ENCODE results near the gene SEPTIN14.
A peak's percentile ranks its signal among the peaks of the same experiment; 100 is the strongest.
"Not testable (repeated sequence)": the region's sequence is repeated elsewhere in the genome, so short reads cannot be mapped to it uniquely, and the experiment has no call there.

The SEPTIN14 gene

DNA sequence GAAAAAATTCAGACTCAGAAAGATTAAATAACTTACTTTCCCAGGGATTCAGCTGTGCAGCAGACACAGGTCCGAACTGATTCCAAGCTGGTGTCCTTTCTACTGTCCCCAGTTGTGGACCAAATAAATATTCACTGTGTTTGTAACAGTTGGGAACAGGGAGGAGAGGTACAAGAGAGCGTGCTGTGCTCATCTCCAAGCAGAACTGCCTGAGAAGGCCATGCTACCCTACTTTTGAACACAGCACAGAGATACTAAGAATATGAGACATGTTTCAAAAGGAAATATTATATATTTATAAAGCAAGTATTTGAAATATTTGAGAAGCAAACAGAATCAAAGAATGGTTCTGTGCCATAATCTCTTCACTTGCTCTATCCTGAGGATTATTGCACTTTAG is at the start of gene SEPTIN14:
TSS of gene SEPTIN14 (minus strand) at position 101 of the 400 bp plus-strand sequence. CDS start 756 bp downstream, outside the sequence.
- DNase-seq = not testable (repeated sequence)

DNA sequence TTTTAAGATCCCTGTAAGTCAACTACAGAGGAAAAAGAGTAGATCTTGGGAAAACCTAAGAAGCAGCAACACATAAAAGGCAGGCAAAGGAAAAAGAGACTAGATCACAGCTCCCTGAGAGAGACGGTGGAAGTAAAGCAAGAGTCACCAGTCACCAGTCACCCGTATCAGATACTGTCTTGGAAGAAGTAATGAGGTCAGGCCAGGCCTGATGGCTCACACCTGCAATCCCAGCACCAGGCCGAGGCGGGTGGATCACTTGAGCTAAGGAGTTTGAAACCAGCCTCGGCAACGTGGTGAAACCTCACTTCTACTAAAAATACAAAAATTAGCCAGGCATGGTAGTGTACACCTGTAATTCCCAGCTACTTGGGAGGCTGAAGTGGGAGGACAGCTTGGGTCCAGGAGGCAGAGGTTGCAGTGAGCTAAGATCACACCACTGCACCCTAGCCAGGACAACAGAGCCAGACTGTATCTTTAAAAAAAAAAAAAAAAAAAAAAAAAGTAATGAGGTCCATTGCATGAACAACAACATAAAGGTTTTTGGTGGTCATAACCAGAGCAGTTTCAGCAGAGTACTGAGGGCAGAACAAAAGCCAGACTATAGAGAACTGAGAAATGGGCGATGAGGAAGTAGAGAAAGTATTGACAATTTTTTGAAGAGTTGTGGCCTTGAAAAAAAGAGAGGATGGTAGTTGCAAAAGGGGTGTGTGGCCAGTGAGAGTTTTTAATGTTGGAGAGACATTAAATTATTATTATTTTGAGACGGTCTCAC is 41.6 kb upstream of the SEPTIN14 start:
- no peak for DNase-seq

GRCh38 chr7:55901059-55901458 is 38.5 kb upstream of the SEPTIN14 start:
- not testable (repeated sequence) for DNase-seq

DNA sequence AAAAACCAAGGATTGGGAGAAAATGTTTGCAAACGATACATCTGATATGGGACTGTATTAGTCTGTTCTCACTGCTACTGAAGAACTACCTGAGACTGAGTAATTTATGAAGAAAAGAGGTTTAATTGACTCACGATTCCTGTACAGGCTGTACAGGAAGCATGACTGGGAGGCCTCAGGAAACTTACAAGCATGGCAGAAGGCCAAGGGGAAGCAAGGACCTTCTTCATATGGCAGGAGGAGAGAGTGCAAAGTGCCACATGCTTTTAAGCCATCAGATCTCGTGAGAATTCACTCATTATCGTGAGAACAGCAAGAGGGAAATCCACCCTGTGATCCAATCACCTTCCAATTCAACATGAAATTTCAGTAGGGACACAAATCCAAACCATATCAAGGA is 35.7 kb upstream of the SEPTIN14 start:
- no peak for DNase-seq

DNA sequence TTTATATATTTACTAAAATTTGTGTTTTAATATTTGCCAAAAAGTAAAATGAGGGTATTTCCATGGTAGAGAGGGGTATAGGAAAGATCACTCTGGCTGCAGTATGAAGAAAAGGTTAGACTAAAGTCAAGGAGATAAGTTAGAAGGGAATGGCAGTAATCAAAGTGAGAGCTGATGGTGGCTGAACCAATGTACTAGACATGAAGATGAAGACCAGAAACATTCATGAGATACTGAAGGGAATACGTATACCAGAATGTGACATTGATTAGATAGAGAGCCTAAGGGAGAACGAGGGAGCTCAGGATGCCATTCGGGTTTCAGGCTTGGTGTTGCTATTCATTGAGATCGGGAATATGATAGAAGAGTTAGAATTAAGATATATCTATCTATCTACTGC is 32.5 kb upstream of the SEPTIN14 start:
- DNase-seq = no peak

DNA sequence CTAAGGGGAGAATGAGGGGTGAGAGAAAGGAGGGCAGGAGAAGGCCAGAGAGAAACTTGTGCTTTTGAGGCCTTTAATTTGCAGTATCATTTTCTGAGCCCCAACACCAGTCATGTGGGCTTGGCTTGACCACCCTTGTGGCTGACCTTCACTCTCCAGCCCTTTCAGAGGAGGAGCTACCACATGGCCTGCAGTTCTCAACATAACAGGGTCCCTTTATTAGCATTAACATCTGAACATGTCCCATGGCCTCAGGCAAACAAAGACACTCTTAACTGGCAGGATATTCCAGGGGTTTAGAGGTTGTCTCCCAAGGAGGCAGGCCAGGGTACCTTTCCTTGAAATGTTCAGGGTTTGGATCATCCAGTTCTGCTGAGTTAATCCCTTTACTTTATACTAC is 31.4 kb upstream of the SEPTIN14 start:
- DNase-seq = no peak

DNA sequence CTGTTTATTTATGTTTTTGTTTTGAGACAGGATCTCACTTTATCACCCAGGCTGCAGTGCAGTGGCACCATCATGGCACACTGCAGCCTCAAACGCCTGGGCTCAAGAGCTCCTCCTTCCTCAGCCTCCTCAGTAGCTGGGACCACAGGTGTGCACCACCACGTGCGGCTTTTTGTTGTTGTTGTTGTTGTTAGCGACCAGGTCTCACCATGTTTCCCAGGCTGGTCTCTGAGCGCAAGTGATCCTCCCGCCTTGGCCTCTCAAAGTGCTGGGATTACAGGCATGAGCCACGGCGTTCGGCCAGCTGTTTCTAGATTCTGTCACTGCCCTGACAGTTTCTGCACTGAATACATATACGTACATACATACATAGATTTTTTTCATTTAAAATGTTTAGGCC is 25.8 kb upstream of the SEPTIN14 start:
- DNase-seq = not testable (repeated sequence)

- no peak for DNase-seq
Measured at GRCh38 chr7:55887821-55888247, 25.3 kb upstream of the SEPTIN14 start.

DNA sequence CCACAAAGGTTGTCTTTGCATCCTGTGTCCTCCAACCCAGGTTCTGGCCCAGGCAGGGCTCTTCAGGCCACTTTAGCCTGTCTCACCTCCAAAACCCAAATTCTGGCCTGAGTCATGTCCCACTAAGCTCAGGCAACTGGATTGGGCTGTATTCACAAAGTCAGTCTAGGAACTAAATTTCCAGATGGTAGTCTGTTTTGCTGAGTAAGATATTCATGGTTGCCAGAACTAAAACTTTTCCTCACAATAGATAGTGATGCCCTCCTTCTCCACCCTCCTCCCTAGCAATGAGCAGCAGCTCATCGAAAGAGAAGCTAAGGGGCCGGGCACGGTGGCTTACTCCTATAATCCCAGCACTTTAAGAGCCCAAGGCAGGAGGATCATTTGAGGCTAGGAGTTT is 21.8 kb upstream of the SEPTIN14 start:
- DNase-seq = no peak

DNA sequence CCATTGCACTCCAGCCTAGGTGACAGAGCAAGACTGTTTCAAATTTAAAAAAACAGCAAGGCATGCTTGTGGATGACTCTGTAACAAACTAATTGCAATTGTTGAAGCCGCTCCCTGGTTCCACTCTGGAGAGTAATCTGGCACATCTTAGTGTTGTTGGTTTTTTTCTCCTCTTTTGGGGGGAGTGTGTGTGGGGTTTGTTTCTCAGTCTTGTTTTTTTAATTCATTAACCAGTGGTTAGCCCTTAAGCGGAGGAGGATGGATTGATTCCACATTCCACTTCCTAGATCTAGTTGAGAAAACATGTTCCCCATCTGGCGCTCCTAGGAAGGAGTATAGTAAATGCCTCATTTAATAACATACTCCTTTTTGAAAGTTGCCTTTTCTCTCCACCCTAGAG is 16.1 kb upstream of the SEPTIN14 start:
- no peak for DNase-seq

- DNase-seq = no peak
Measured at GRCh38 chr7:55877308-55877707, 14.8 kb upstream of the SEPTIN14 start.

DNA sequence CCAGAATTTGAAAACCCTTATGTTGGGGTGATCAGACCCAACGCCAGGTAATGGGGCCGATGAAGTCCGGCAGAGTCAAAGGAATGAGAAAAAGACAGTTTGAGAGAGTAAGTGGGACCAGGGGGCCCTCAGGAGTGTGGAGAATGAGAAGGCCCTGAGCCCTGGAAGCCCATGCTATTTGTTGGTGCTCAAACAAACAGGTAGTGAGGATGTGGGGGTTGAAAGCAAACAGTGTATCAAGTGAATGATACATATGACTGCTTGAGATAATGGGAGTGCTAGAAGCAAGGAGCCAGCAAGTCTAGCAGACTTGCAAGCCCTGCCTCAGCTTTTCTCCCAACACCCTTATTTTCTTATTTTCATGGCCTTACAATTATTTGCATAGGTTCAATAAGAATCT is 11.2 kb upstream of the SEPTIN14 start:
- DNase-seq = no peak

GRCh38 chr7:55871932-55872485 is 9.5 kb upstream of the SEPTIN14 start:
- DNase-seq = no peak

DNA sequence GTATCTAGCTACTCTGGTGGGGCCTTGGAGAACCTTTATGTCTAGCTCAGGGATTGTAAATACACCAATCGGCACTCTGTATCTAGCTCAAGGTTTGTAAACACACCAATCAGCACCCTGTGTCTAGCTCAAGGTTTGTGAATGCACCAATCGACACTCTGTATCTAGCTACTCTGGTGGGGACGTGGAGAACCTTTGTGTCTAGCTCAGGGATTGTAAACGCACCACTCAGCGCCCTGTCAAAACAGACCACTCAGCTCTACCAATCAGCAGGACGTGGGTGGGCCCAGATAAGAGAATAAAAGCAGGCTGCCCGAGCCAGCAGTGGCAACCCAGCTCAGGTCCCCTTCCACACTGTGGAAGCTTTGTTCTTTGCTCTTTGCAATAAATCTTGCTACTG is 6.4 kb upstream of the SEPTIN14 start:
- DNase-seq = not testable (repeated sequence)

DNA sequence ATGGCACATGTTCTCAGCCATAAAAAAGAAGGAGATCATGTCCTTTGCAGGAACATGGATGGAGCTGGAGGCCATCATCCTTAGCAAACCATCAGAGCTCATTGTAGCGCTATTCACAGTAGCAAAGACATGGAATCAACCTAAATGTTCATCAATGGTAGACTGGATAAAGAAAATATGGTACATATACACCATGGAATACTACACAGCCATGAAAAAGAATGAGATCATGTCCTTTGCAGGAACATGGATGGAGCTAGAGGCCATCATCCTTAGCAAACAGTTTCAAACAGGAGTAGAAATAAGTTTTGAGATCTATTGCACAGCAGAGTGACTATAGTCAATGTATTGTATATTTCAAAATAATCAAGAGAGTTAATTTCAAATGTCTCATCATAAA is 17.4 kb downstream of the SEPTIN14 start:
- DNase-seq = not testable (repeated sequence)

DNA sequence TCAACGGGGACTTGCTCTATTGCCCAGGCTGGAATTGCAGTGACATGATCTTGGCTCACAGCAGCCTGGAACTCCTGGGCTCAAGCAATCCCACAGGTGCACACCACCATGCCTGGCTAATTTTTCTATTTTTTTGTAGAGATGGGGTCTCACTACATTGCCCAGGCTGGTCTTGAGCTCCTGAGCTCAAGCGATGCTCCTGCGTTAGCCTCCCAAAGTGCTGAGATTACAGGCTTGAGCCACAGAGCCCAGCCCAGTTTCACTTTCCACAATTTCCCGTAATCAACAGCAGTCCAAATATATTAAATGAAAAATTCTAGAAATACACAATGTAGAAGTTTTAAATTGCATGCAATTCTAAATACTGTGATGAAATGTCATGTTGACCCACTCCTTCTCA is 24.0 kb downstream of the SEPTIN14 start:
- no peak for DNase-seq

GRCh38 chr7:55827577-55827976 is 35.0 kb downstream of the SEPTIN14 start:
- no peak for DNase-seq

DNA sequence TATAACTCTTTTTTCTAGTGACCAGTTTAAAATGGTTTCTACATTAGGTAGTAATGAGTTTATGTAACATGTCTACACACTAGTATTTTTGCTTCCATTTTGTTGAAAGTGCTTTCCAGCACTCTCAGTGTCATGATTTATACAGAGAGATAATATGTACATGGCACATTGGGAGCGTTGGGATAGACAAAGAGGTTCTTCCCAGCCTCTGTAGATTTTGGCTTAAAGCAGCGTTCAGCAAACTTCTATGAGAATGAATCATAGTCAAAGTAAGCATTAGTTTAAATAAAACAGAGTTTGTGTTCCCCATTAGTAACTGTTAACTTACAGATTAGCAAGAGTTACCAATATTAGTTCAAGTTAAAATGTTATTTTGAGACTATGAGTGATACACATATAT is 43.9 kb downstream of the SEPTIN14 start:
- DNase-seq = no peak

- DNase-seq = not testable (repeated sequence)
Measured at GRCh38 chr7:55797260-55797659, 65.3 kb downstream of the SEPTIN14 start.

GRCh38 chr7:55794527-55794926 is 68.0 kb downstream of the SEPTIN14 start:
- DNase-seq = no peak

DNA sequence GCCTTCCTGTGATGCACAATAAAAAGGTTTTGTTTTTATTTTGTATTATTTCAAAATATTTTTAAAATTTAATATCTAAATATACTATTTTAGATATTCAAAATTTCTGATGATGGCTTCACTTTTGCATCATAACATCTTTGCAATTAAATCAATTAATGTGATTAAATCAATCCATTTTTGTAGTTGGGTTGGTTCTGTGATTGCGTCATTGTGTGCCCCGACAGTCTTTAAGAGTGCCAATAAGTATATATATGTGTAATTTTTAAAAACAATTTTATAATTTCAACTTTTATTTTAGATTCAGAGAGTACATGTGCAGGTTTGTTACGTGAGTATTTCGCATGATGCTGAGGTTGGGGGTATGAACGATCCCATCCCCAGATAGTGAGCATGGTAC is 70.5 kb downstream of the SEPTIN14 start:
- no peak for DNase-seq

DNA sequence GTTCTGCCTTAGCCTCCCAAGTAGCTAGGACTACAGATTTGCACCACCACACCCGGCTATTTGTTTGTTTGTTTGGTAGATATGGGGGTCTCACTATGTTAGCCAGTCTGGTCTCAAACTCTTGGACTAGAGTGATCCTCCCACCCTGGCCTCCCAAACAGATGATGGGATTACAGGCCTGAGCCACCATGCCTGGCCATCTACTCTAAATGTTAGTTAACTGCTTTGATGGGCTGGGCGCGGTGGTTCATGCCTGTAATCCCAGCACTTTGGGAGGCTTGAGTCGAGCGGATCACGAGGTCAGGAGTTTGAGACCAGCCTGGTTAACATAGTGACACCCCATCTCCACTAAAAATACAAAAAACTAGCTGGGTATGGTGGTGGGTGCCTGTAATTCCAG is 74.8 kb downstream of the SEPTIN14 start:
- peak; percentile 26 for DNase-seq

- DNase-seq = peak; percentile 24
Measured at GRCh38 chr7:55786901-55787300, 75.7 kb downstream of the SEPTIN14 start.

DNA sequence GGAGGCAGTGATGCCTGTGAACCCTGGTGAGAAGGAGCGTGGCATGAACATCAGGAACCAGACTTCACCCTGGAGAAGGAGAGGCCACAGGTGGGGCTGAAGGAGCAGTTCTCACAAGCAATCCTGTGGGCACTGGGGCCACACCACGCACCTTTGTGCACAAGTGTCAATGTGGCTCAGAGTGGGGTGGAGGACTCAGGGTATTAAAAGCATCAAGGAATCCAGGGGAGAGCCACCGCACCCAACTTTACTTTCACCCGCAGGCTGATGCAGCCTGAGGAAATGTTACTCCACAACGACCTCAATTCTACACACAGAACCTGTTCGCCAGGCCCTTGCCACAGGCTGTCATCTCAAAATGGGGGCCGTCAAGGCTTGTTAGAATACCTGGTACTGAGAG is 77.1 kb downstream of the SEPTIN14 start:
- peak; percentile 19 for DNase-seq

GRCh38 chr7:55784151-55784550 is 78.4 kb downstream of the SEPTIN14 start:
- peak; percentile 21 for DNase-seq
